ENCODE data around the gene GPRASP3.

GPRASP3 gene

DNA sequence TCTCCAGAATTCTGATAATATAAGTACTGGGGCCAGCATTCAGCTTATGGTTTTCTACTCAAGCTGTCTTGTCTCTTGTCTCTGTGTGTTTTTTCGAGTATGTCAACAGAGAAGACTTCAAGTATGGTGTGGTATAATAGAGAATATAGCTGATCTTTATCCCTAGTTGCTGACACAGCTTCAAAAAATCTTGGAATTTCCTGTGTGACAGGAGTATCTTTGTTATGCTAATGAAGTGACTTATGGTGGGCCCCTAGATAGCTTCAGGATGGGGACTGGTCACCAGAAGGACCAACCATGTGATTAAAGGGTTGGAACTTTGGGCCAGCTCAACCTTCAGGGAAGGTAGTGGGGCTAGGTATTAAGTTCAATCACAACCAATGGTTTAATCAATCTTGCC lies 2.9 kb downstream of the GPRASP3 start:
- TF ChIP-seq POLR2A (IDR thresholded peaks at IDR 0.05; ENCODE audit: low read depth, low read length), result no peak
- FAIRE-seq (no peak), DNase-seq (ENCODE audit: insufficient read length, low spot score) (no peak)

DNA sequence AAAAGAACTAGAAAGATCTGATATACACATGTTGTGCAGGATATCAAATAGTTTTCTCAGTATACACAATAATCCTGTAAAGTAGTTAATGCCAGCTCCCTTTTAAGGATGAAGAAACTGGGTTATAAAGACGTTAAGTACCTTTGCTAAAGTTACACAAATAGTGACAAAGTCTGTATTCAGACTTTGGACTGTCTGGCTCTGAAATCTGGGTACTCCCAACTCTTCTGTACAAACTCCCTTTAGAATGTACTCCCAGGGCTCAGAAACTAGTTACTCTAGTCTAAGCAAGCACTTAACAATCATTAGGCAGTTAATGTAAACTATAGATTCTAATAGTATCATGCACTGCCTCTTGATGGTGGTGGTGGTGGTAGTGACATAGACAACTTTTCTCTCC lies 7.2 kb downstream of the GPRASP3 start:
- FAIRE-seq (no peak), DNase-seq (ENCODE audit: insufficient read length, low spot score) (no peak)
- no peak for TF ChIP-seq POLR2A (IDR thresholded peaks at IDR 0.05; ENCODE audit: low read depth, low read length)

DNA sequence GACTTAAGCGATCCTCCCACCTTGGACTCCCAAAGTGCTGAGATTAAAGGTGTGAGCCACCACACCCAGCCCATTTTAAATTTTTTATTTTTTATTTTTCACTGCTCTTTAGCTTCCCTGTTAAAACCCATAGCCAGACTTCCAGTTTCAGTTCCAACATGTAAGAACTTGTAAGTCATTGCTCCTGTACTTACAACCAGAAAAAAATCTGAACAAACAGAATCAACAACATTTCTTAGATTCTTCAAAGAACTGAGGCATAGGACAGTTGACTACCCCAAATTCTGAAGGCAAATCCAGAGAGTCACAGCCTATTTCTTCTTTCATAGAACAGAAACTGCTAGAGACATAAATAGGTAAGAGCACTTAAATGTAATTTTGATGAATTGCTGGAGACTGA lies 8.1 kb downstream of the GPRASP3 start:
- TF ChIP-seq POLR2A (IDR thresholded peaks at IDR 0.05; ENCODE audit: low read depth, low read length), result no peak
- DNase-seq (ENCODE audit: insufficient read length, low spot score), result no peak
- no peak for FAIRE-seq

DNA sequence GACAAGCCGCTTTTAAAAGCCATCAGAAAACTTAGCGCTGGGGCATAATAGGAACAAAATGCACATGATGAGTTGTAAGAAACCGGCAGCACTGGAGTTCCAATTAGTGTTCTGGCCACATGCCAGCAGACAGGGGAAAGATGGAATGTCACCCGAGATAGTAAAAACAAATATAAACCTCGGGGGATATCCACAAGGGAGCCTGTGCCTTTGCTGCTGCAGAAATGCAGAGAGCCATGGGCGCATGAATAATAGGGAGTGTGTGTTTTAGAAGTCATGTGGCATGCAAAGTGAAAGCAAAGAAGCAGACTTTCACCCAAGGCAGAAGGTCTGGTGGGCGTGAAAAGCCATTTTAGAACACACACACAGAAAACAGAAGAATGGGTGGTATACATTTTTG lies 19.1 kb downstream of the GPRASP3 start:
- FAIRE-seq, result no peak
- no peak for TF ChIP-seq POLR2A (IDR thresholded peaks at IDR 0.05; ENCODE audit: low read depth, low read length)
- DNase-seq (ENCODE audit: insufficient read length, low spot score), result no peak

DNA sequence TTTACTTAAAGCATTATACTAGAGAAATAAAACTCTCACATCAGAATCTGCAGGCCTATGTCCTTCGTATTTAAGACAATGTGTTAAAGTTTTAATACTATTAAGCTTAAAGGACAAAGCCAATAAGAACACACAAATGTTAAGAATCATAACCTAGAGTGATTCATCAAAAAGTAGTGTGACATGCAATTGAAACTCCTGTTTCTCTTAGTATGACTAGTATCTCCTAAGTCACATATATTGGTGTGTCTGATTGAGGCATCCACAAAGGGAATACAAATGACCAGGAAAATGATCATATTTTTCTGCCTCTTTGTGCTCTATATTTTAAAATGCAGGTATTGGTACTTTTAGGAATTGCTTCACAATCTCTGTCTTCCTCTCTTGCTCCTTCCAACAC lies 23.8 kb downstream of the GPRASP3 start:
- no peak for TF ChIP-seq POLR2A (IDR thresholded peaks at IDR 0.05; ENCODE audit: low read depth, low read length)
- no peak for DNase-seq (ENCODE audit: insufficient read length, low spot score)
- FAIRE-seq, result no peak

DNA sequence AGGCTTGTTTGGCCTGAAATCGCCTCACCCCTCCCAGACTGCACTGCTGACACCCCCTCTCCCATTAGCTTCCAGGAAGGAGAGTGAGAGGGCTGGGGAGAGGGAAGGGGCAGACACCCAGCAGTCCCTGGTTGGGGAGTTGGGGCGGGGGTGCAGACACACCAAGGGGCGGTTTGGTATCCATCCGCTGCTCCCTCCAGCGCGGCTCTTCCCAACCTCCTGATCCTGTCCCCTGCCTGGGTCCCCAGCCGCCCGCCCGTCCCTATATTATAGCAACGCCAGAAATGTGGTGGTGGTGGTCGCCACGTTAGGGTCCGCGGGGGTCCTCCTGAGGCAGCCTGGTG lies 24.9 kb downstream of the GPRASP3 start:
- no peak for TF ChIP-seq POLR2A (IDR thresholded peaks at IDR 0.05; ENCODE audit: low read depth, low read length)
- DNase-seq (ENCODE audit: insufficient read length, low spot score) (no peak), FAIRE-seq (no peak)

DNA sequence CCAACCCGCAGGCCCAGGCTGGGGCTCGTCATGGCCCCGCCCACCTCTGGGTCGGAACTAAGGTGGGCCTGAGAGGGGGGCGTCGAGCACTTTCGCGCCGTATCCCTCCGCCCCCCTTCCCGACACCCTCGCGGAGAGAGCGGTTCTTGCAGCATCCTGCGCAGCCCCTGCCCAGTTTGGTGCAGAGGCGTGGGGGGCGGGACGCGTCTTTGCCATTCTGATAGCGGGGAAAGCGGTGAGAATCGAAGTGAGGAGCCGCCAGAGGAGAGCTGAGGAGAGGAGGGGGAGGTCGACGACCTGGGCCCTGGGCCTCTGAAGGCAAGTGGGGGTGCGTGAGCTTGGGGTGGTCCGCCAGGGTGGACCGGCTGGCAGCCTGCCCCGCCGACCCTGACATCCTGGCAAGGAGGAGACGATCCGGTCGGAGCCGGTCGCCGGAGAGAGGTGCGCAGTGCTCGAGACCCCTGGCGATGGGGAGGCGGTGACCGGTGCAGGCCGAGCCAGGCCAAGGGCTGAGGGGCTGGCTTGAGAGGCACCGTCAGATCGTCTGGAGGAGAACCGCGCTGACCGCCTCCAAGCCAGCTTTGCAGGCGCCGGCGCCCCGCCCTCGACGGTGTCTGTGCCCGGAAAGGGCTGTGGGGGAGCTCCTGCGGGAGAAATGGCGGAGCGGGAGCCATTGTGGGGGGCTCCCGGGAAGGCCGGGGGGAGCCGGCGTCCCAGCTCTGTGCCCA lies 25.5 kb downstream of the GPRASP3 start:
- FAIRE-seq (no peak), DNase-seq (ENCODE audit: insufficient read length, low spot score) (no peak)
- TF ChIP-seq POLR2A (IDR thresholded peaks at IDR 0.05; ENCODE audit: low read depth, low read length), result no peak

DNA sequence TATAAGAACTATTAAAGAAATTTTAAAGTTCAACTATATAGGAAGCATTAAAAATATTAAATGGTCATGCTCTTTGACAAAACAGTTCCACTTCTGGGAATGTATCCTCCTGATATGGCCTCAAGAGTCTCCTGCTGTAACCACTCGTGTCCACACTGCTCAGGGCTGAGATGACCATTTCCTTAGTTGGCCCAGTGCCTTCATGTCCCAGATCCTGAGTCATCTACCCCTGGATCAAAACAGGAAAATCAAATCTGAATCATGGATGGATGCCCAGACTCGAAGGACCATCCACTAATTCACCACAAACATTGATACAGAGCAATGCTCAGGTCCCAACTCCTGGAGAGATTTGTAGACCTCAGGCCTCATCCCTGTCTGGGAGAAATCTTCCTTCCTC lies 44.7 kb downstream of the GPRASP3 start:
- TF ChIP-seq POLR2A (IDR thresholded peaks at IDR 0.05; ENCODE audit: low read depth, low read length), result no peak
- DNase-seq (ENCODE audit: insufficient read length, low spot score) (peak; percentile 21), FAIRE-seq (peak; percentile 95)

DNA sequence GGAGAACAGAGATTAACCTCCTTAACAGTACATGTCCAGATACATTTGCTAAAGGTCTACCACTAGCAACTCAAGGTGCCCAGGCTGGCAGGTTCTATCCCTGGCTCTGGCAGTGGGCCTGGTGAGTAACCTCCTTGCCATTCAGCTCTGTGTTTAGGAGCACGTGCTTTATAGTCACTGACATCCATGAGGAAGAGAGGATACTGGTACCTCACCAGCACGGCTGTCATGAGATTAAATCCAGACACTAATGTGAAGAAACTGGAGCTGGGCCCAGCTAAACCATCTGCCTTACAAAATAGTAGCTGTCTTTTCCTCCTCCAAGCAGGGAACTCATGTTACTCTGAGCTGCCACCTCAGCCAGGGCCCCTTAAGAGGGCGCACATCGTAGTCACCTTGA lies 45.3 kb downstream of the GPRASP3 start:
- FAIRE-seq (peak; percentile 82), DNase-seq (ENCODE audit: insufficient read length, low spot score) (peak; percentile 18)
- TF ChIP-seq POLR2A (IDR thresholded peaks at IDR 0.05; ENCODE audit: low read depth, low read length), result no peak

DNA sequence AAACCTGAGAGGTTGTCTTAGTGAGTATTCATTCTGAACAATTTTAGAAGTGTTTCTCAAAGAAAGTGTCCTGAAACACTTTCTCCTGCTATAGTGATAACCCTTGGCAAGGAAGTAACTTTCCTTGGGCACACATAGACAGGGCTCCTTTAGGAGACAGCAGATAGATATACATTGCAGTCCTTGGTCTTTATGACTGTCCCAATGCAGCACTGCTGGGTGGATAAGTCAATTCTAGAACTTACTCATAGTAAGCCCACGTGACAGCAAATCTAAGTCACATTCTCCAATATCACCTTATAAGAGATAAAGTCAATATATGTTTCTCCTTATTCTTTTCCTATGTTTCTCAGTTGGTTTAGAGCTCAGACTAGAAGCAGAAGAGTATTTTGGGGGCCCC lies 46.7 kb downstream of the GPRASP3 start:
- FAIRE-seq (no peak), DNase-seq (ENCODE audit: insufficient read length, low spot score) (no peak)
- TF ChIP-seq POLR2A (IDR thresholded peaks at IDR 0.05; ENCODE audit: low read depth, low read length), result no peak

DNA sequence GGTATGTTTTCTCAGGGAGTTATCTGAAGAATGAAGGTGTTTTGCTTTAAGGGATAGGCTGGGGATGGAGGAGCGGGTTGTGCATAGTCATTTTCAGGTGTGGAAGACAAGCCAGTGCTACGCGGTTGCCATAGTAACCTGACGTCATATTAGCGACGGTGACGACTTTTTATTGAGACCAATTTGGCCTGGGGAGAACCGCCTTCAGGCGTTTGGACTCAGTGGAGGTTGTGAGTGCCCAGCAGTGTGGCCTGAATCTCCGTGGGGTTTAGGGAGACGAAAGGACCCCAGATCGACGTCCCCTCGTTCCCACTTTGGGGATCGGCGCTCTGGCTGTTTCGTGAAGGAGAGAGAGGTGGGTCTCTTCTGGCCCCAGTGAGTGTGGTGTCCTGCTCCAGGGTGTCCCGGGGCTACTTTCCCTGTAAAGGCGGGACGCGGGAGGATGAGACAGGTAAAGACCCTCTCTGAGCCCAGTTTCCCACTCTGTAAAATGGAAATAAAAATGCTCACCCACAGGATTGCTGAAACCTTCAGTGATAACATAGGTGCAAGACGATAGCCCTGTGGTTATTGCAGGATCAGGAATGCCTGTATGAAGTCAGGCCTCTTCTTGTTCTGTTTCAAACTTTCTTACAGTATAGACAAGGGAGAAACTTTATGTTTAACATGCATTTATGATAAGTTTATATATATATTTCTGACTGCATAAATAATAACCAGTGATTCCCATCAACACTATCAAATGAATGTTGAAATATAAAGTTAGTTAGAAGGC lies 48.6 kb downstream of the GPRASP3 start:
- DNase-seq (ENCODE audit: insufficient read length, low spot score), result peak; percentile 52
- TF ChIP-seq POLR2A (IDR thresholded peaks at IDR 0.05; ENCODE audit: low read depth, low read length), result peak; percentile 38; the same call in 1 of the 2 replicates
- FAIRE-seq, result peak; percentile 93

Data from H54 (cell line).